HG02981 (cell line): ENCODE results near the gene FAM131C.

Experiments used
- ATAC-seq: cut with Tn5 transposase; IDR thresholded peaks from one replicate; pipeline ENCODE4 v1.9.1; 2021; ENCODE audit warnings: mild to moderate bottlenecking, moderate library complexity; ENCODE audit not compliant: unreplicated experiment

The FAM131C gene

GRCh38 chr1:16073490-16074119, at the start of gene FAM131C:
Gene FAM131C, minus strand, starts transcription at chr1:16073651. Its CDS starts 209 bp downstream, at chr1:16073442.
- no peak for ATAC-seq

- no peak for ATAC-seq
These were observed 49.5 kb upstream of the FAM131C start for GRCh38 chr1:16122916-16123315.

- ATAC-seq = no peak
These were observed 49.0 kb upstream of the FAM131C start for GRCh38 chr1:16122350-16122881.

- no peak for ATAC-seq
These were observed 47.5 kb upstream of the FAM131C start for GRCh38 chr1:16120940-16121410.

GRCh38 chr1:16120407-16120806, 47.0 kb upstream of the FAM131C start:
- ATAC-seq = no peak

- no peak for ATAC-seq
These were observed 46.5 kb upstream of the FAM131C start for GRCh38 chr1:16119926-16120325.

- no peak for ATAC-seq
These were observed 46.1 kb upstream of the FAM131C start for GRCh38 chr1:16119504-16119903.

GRCh38 chr1:16118706-16119105, 45.3 kb upstream of the FAM131C start:
- no peak for ATAC-seq

GRCh38 chr1:16117936-16118335, 44.5 kb upstream of the FAM131C start:
- ATAC-seq = no peak

- ATAC-seq = no peak
These were observed 43.9 kb upstream of the FAM131C start for GRCh38 chr1:16117369-16117768.

- ATAC-seq = no peak
These were observed 43.2 kb upstream of the FAM131C start for GRCh38 chr1:16116625-16117024.

- ATAC-seq = no peak
These were observed 42.6 kb upstream of the FAM131C start for GRCh38 chr1:16116002-16116401.

- no peak for ATAC-seq
These were observed 42.1 kb upstream of the FAM131C start for GRCh38 chr1:16115468-16115983.

- no peak for ATAC-seq
These were observed 41.3 kb upstream of the FAM131C start for GRCh38 chr1:16114527-16115467.

GRCh38 chr1:16112596-16113555, 39.4 kb upstream of the FAM131C start:
- no peak for ATAC-seq

- ATAC-seq = no peak
These were observed 38.5 kb upstream of the FAM131C start for GRCh38 chr1:16111771-16112595.

- no peak for ATAC-seq
These were observed 37.4 kb upstream of the FAM131C start for GRCh38 chr1:16110884-16111283.

GRCh38 chr1:16110456-16110855, 37.0 kb upstream of the FAM131C start:
- ATAC-seq = no peak

- ATAC-seq = no peak
These were observed 36.1 kb upstream of the FAM131C start for GRCh38 chr1:16109571-16109970.
